ENCODE measurements around the gene IL1RAPL2.

DNA sequence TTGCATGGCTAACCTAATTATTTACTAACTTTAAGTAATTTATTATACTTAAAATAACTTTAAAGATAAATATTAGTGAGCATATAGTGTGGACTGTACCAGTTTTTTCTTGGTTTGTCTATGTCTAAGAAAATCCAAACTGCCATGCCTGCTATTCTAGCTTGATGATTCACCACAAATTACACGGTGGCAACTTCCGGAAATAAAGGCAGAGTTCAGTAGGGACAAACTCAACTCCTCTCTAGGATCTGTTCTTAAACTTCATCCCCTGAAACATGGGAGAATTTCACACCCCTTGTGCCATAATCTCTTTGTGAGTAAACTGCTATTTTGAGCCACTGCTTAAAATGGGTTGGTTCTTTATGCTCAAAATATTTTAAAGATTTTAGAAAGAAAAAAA, 1042.7 kb downstream of the IL1RAPL2 start:
- TF ChIP-seq, protein P1, sequence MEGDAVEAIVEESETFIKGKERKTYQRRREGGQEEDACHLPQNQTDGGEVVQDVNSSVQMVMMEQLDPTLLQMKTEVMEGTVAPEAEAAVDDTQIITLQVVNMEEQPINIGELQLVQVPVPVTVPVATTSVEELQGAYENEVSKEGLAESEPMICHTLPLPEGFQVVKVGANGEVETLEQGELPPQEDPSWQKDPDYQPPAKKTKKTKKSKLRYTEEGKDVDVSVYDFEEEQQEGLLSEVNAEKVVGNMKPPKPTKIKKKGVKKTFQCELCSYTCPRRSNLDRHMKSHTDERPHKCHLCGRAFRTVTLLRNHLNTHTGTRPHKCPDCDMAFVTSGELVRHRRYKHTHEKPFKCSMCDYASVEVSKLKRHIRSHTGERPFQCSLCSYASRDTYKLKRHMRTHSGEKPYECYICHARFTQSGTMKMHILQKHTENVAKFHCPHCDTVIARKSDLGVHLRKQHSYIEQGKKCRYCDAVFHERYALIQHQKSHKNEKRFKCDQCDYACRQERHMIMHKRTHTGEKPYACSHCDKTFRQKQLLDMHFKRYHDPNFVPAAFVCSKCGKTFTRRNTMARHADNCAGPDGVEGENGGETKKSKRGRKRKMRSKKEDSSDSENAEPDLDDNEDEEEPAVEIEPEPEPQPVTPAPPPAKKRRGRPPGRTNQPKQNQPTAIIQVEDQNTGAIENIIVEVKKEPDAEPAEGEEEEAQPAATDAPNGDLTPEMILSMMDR (IDR thresholded peaks at IDR 0.05; ENCODE audit: extremely low read depth in 1 of 2, insufficient read depth in 1 of 2, low read depth in 1 of 2, low read length in 2 of 2) = no peak
- no peak for TF ChIP-seq POLR2AphosphoS5 (IDR thresholded peaks at IDR 0.05; ENCODE audit: insufficient read depth, low read depth, low read length)
- TF ChIP-seq JUN (IDR thresholded peaks at IDR 0.05; ENCODE audit: borderline replicate concordance, insufficient read depth, insufficient read length, low read depth) = no peak
- TF ChIP-seq EZH2 (IDR thresholded peaks at IDR 0.05; ENCODE audit: borderline replicate concordance, low read depth, low read length, severe bottlenecking) = no peak
- TF ChIP-seq GATA2 (IDR thresholded peaks at IDR 0.05; ENCODE audit: insufficient read depth, insufficient read length, low read depth, low read length) = no peak
- TF ChIP-seq POLR2A (IDR thresholded peaks at IDR 0.05; ENCODE audit: low read depth, low read length) = no peak
